ENCODE measurements around the gene TJP2. TPM values are rescaled to one million over a fixed set of nuclear protein-coding genes. Genes with fewer than 3 reads are reported as not detected.

Gene TJP2
- total RNA-seq, 1 donor from 2014 or later = 105 TPM

- no peak for DNase-seq (ENCODE audit: low spot score)
These were observed 48.9 kb downstream of the TJP2 start for GRCh38 chr9:69222970-69223369.

GRCh38 chr9:69223605-69224004 is 49.5 kb downstream of the TJP2 start:
- DNase-seq (ENCODE audit: low spot score) = no peak

- DNase-seq (ENCODE audit: low spot score) = no peak
These were observed 55.3 kb downstream of the TJP2 start for GRCh38 chr9:69229367-69229766.

- no peak for DNase-seq (ENCODE audit: low spot score)
These were observed 58.1 kb downstream of the TJP2 start for GRCh38 chr9:69232135-69232534.

GRCh38 chr9:69234683-69235082 is 60.6 kb downstream of the TJP2 start:
- DNase-seq (ENCODE audit: low spot score) = no peak

GRCh38 chr9:69236188-69236587 is 62.1 kb downstream of the TJP2 start:
- no peak for DNase-seq (ENCODE audit: low spot score)

- no peak for DNase-seq (ENCODE audit: low spot score)
These were observed 63.7 kb downstream of the TJP2 start for GRCh38 chr9:69237702-69238295.

- no peak for DNase-seq (ENCODE audit: low spot score)
These were observed 69.0 kb downstream of the TJP2 start for GRCh38 chr9:69243116-69243515.

- DNase-seq (ENCODE audit: low spot score) = no peak
These were observed 72.6 kb downstream of the TJP2 start for GRCh38 chr9:69246629-69247028.

GRCh38 chr9:69248005-69248404 is 73.9 kb downstream of the TJP2 start:
- no peak for DNase-seq (ENCODE audit: low spot score)

- DNase-seq (ENCODE audit: low spot score) = no peak
These were observed 75.3 kb downstream of the TJP2 start for GRCh38 chr9:69249337-69249736.

GRCh38 chr9:69250681-69251080 is 76.6 kb downstream of the TJP2 start:
- no peak for DNase-seq (ENCODE audit: low spot score)

GRCh38 chr9:69252436-69252835 is 78.4 kb downstream of the TJP2 start:
- DNase-seq (ENCODE audit: low spot score) = no peak

GRCh38 chr9:69253057-69253456 is 79.0 kb downstream of the TJP2 start:
- no peak for DNase-seq (ENCODE audit: low spot score)

- DNase-seq (ENCODE audit: low spot score) = no peak
These were observed 80.1 kb downstream of the TJP2 start for GRCh38 chr9:69254223-69254622.

GRCh38 chr9:69255591-69255990 is 81.5 kb downstream of the TJP2 start:
- no peak for DNase-seq (ENCODE audit: low spot score)

GRCh38 chr9:69258551-69258950 is 84.5 kb downstream of the TJP2 start:
- DNase-seq (ENCODE audit: low spot score) = no peak

- no peak for DNase-seq (ENCODE audit: low spot score)
These were observed 86.1 kb downstream of the TJP2 start for GRCh38 chr9:69260161-69260560.

- no peak for DNase-seq (ENCODE audit: low spot score)
These were observed 87.6 kb downstream of the TJP2 start for GRCh38 chr9:69261636-69262035.

GRCh38 chr9:69264526-69264925 is 90.4 kb downstream of the TJP2 start:
- no peak for DNase-seq (ENCODE audit: low spot score)

- no peak for DNase-seq (ENCODE audit: low spot score)
These were observed 91.8 kb downstream of the TJP2 start for GRCh38 chr9:69265891-69266290.

GRCh38 chr9:69272212-69272611 is 98.1 kb downstream of the TJP2 start:
- DNase-seq (ENCODE audit: low spot score) = no peak

GRCh38 chr9:69273161-69273560 is 99.1 kb downstream of the TJP2 start:
- DNase-seq (ENCODE audit: low spot score) = no peak

- DNase-seq (ENCODE audit: low spot score) = no peak
These were observed 102.7 kb downstream of the TJP2 start for GRCh38 chr9:69276775-69277174.
